ENCODE measurements around the gene SIGLEC10. TPM values are rescaled to one million over a fixed set of nuclear protein-coding genes. Genes with fewer than 3 reads are reported as not detected.

SIGLEC10 gene
- total and polyA plus RNA-seq, 3 experiments from 2014 or later: 1.1 to 2.9 (median 2.4) TPM

- no peaks in the 10 kb centered on the region for H3K27me3 ChIP-seq (ENCODE audit: insufficient read depth, low read length, poor library complexity, severe bottlenecking)
- Mint-ChIP-seq H3K36me3 (peaks cover 0 to 5% (median 0%) of the 10 kb centered on the region in 3 donors), H3K27me3 (peaks cover 24 to 58% of the 10 kb centered on the region in 2 donors), H3K4me1 (peaks cover 0 to 7% (median 0%) of the 10 kb centered on the region in 3 donors), H3K27ac (no peak overlapping the region), H3K4me3 (no peak overlapping the region), H3K9me3 (peaks cover 0 to 2% (median 0%) of the 10 kb centered on the region in 5 donors)
- ChIA-PET CTCF (no interaction called here), POLR2A (no interaction called here)
- H3K4me3 ChIP-seq (ENCODE audit: low read length): no peak overlapping the region
- no peaks in the 10 kb centered on the region for H3K9me3 ChIP-seq (ENCODE audit: low read length)
- H3K4me1 ChIP-seq (ENCODE audit: insufficient read depth, low read length): no peaks in the 10 kb centered on the region
- H3K27ac ChIP-seq (ENCODE audit: low read depth, low read length): no peak overlapping the region
- no peaks in the 10 kb centered on the region for H3K36me3 ChIP-seq (ENCODE audit: insufficient read depth, low read length)
- DNase-seq: no peak
These were observed 41.6 kb upstream of the SIGLEC10 start for GRCh38 chr19:51458899-51459505.

GRCh38 chr19:51458051-51458645, 40.7 kb upstream of the SIGLEC10 start, which contains the start of gene SIGLEC8:
Gene SIGLEC8 (minus strand): TSS chr19:51458454. CDS start chr19:51458387, 67 bp downstream.
- ChIA-PET POLR2A (no interaction called here), CTCF (no interaction called here)

GRCh38 chr19:51457351-51458013, 40.0 kb upstream of the SIGLEC10 start:
- Histone ChIP-seq H3K4me3 (ENCODE audit: low read length) (no peak overlapping the region), H3K4me1 (ENCODE audit: insufficient read depth, low read length) (no peaks in the 10 kb centered on the region), H3K36me3 (ENCODE audit: insufficient read depth, low read length) (no peaks in the 10 kb centered on the region), H3K9me3 (ENCODE audit: low read length) (no peaks in the 10 kb centered on the region), H3K27ac (ENCODE audit: low read depth, low read length) (no peak overlapping the region), H3K27me3 (ENCODE audit: insufficient read depth, low read length, poor library complexity, severe bottlenecking) (no peaks in the 10 kb centered on the region)
- POLR2A ChIA-PET: no interaction called here
- CTCF ChIA-PET: interaction anchor here (0.9 kb wide), 1 partner anchor 15 kb away, joined by 4 read pairs; no protein-coding TSS in a partner anchor
- peaks cover 0 to 2% (median 0%) of the 10 kb centered on the region in 5 donors for H3K9me3 Mint-ChIP-seq
- peaks cover 0 to 3% (median 2%) of the 10 kb centered on the region in 3 donors for H3K4me1 Mint-ChIP-seq
- DNase-seq: no peak
- peaks cover 17 to 54% of the 10 kb centered on the region in 2 donors for H3K27me3 Mint-ChIP-seq
- peak overlapping the region in 1 of 7 donors; percentile 66 for H3K4me3 Mint-ChIP-seq
- H3K36me3 Mint-ChIP-seq: peaks cover 0 to 5% (median 0%) of the 10 kb centered on the region in 3 donors
- H3K27ac Mint-ChIP-seq: no peak overlapping the region

More at GRCh38 chr19:51458051-51458645, 40.7 kb upstream of the SIGLEC10 start, which contains the start of gene SIGLEC8:
- Histone ChIP-seq H3K4me1 (ENCODE audit: insufficient read depth, low read length) (no peaks in the 10 kb centered on the region), H3K9me3 (ENCODE audit: low read length) (no peaks in the 10 kb centered on the region), H3K36me3 (ENCODE audit: insufficient read depth, low read length) (no peaks in the 10 kb centered on the region), H3K4me3 (ENCODE audit: low read length) (no peak within 1 kb of the TSS), H3K27ac (ENCODE audit: low read depth, low read length) (no peak within 1 kb of the TSS), H3K27me3 (ENCODE audit: insufficient read depth, low read length, poor library complexity, severe bottlenecking) (no peaks in the 10 kb centered on the region)
- H3K36me3 Mint-ChIP-seq: peaks cover 0 to 5% (median 0%) of the 10 kb centered on the region in 3 donors
- no peak within 1 kb of the TSS for H3K27ac Mint-ChIP-seq
- peaks cover 0 to 2% (median 0%) of the 10 kb centered on the region in 5 donors for H3K9me3 Mint-ChIP-seq
- peaks cover 21 to 58% of the 10 kb centered on the region in 2 donors for H3K27me3 Mint-ChIP-seq
- peak within 1 kb of the TSS in 1 of 7 donors; percentile 66 for H3K4me3 Mint-ChIP-seq
- peaks cover 0 to 7% (median 2%) of the 10 kb centered on the region in 3 donors for H3K4me1 Mint-ChIP-seq
- no peak for DNase-seq

- Mint-ChIP-seq H3K27me3 (peaks cover 13 to 57% of the 10 kb centered on the region in 2 donors), H3K4me3 (no peak overlapping the region), H3K4me1 (peaks cover 0 to 3% (median 2%) of the 10 kb centered on the region in 3 donors), H3K27ac (no peak overlapping the region), H3K9me3 (peaks cover 0 to 2% (median 0%) of the 10 kb centered on the region in 5 donors), H3K36me3 (peaks cover 0 to 5% (median 0%) of the 10 kb centered on the region in 3 donors)
- Histone ChIP-seq H3K4me1 (ENCODE audit: insufficient read depth, low read length) (no peaks in the 10 kb centered on the region), H3K27me3 (ENCODE audit: insufficient read depth, low read length, poor library complexity, severe bottlenecking) (no peaks in the 10 kb centered on the region), H3K9me3 (ENCODE audit: low read length) (no peaks in the 10 kb centered on the region), H3K4me3 (ENCODE audit: low read length) (no peak overlapping the region), H3K27ac (ENCODE audit: low read depth, low read length) (no peak overlapping the region), H3K36me3 (ENCODE audit: insufficient read depth, low read length) (no peaks in the 10 kb centered on the region)
- POLR2A ChIA-PET: no interaction called here
- CTCF ChIA-PET: interaction anchor here (0.9 kb wide), 1 partner anchor 16 kb away, joined by 4 read pairs; no protein-coding TSS in a partner anchor
- no peak for DNase-seq
These were observed 39.3 kb upstream of the SIGLEC10 start for GRCh38 chr19:51456541-51457290.

GRCh38 chr19:51450730-51451307, 33.4 kb upstream of the SIGLEC10 start:
- Histone ChIP-seq H3K36me3 (ENCODE audit: insufficient read depth, low read length) (no peaks in the 10 kb centered on the region), H3K9me3 (ENCODE audit: low read length) (no peaks in the 10 kb centered on the region), H3K27ac (ENCODE audit: low read depth, low read length) (no peak overlapping the region), H3K27me3 (ENCODE audit: insufficient read depth, low read length, poor library complexity, severe bottlenecking) (no peaks in the 10 kb centered on the region), H3K4me3 (ENCODE audit: low read length) (no peak overlapping the region), H3K4me1 (ENCODE audit: insufficient read depth, low read length) (peaks cover 15% of the 10 kb centered on the region)
- DNase-seq: no peak
- peaks cover 13 to 17% (median 16%) of the 10 kb centered on the region in 3 donors for H3K4me1 Mint-ChIP-seq
- peaks cover 3 to 27% of the 10 kb centered on the region in 2 donors for H3K27me3 Mint-ChIP-seq
- peaks cover 0 to 16% (median 8%) of the 10 kb centered on the region in 5 donors for H3K9me3 Mint-ChIP-seq
- CTCF ChIA-PET: no interaction called here
- no peak overlapping the region for H3K27ac Mint-ChIP-seq
- H3K36me3 Mint-ChIP-seq: peaks cover 0 to 6% (median 0%) of the 10 kb centered on the region in 3 donors
- POLR2A ChIA-PET: no interaction called here
- no peak overlapping the region for H3K4me3 Mint-ChIP-seq

GRCh38 chr19:51448411-51449016, 31.1 kb upstream of the SIGLEC10 start:
- H3K4me1 ChIP-seq (ENCODE audit: insufficient read depth, low read length): peaks cover 15% of the 10 kb centered on the region
- H3K4me3 Mint-ChIP-seq: peak overlapping the region in 6 of 7 donors; percentile 7 to 68 (median 45)
- ChIA-PET POLR2A (no interaction called here), CTCF (no interaction called here)
- peaks cover 0 to 6% (median 0%) of the 10 kb centered on the region in 3 donors for H3K36me3 Mint-ChIP-seq
- peak overlapping the region; percentile 1 to 97 (median 32) for H3K27ac Mint-ChIP-seq
- H3K9me3 ChIP-seq (ENCODE audit: low read length): no peaks in the 10 kb centered on the region
- DNase-seq: no peak
- H3K4me1 Mint-ChIP-seq: peaks cover 11 to 17% (median 16%) of the 10 kb centered on the region in 3 donors
- peak overlapping the region; percentile 36 for H3K4me3 ChIP-seq (ENCODE audit: low read length)
- peaks cover 5 to 16% of the 10 kb centered on the region in 2 donors for H3K27me3 Mint-ChIP-seq
- H3K36me3 ChIP-seq (ENCODE audit: insufficient read depth, low read length): no peaks in the 10 kb centered on the region
- H3K27me3 ChIP-seq (ENCODE audit: insufficient read depth, low read length, poor library complexity, severe bottlenecking): no peaks in the 10 kb centered on the region
- H3K27ac ChIP-seq (ENCODE audit: low read depth, low read length): no peak overlapping the region
- peaks cover 0 to 14% (median 8%) of the 10 kb centered on the region in 5 donors for H3K9me3 Mint-ChIP-seq

GRCh38 chr19:51448011-51448410, 30.6 kb upstream of the SIGLEC10 start:
- H3K27me3 ChIP-seq (ENCODE audit: insufficient read depth, low read length, poor library complexity, severe bottlenecking): no peaks in the 10 kb centered on the region
- peaks cover 0 to 6% (median 0%) of the 10 kb centered on the region in 3 donors for H3K36me3 Mint-ChIP-seq
- peaks cover 0 to 14% (median 8%) of the 10 kb centered on the region in 5 donors for H3K9me3 Mint-ChIP-seq
- H3K36me3 ChIP-seq (ENCODE audit: insufficient read depth, low read length): no peaks in the 10 kb centered on the region
- no peak overlapping the region for H3K27ac ChIP-seq (ENCODE audit: low read depth, low read length)
- H3K27me3 Mint-ChIP-seq: peaks cover 5 to 16% of the 10 kb centered on the region in 2 donors
- H3K9me3 ChIP-seq (ENCODE audit: low read length): no peaks in the 10 kb centered on the region
- H3K4me1 ChIP-seq (ENCODE audit: insufficient read depth, low read length): peaks cover 15% of the 10 kb centered on the region
- no peak for DNase-seq
- H3K4me3 Mint-ChIP-seq: peak overlapping the region in 5 of 7 donors; percentile 16 to 68 (median 52)
- peaks cover 11 to 20% (median 16%) of the 10 kb centered on the region in 3 donors for H3K4me1 Mint-ChIP-seq
- H3K27ac Mint-ChIP-seq: peak overlapping the region in 7 of 8 donors; percentile 24 to 97 (median 57)
- POLR2A ChIA-PET: no interaction called here
- peak overlapping the region; percentile 36 for H3K4me3 ChIP-seq (ENCODE audit: low read length)
- CTCF ChIA-PET: no interaction called here

Measured in CD8-positive, alpha-beta memory T cell (primary cell).